ENCODE measurements around the gene LZIC. TPM values are rescaled to one million over a fixed set of nuclear protein-coding genes. Genes with fewer than 3 reads are reported as not detected.

The LZIC gene
- total RNA-seq, 1 donor from 2014 or later, result 29.1 TPM

GRCh38 chr1:9900142-9901043 is 42.8 kb downstream of the LZIC start:
- ATAC-seq, result peak; percentile 93
- peaks cover 29% of the 10 kb centered on the region for H3K4me1 ChIP-seq

GRCh38 chr1:9894115-9894514 is 49.1 kb downstream of the LZIC start:
- no peak overlapping the region for H3K4me3 ChIP-seq
- ATAC-seq (no peak), DNase-seq (no peak)
- H3K27me3 ChIP-seq, result no peaks in the 10 kb centered on the region
- peaks cover 33% of the 10 kb centered on the region for H3K4me1 ChIP-seq
- intact Hi-C loops (cut with DNase I), result no loop called here
- no peaks in the 10 kb centered on the region for H3K36me3 ChIP-seq
- H3K27ac ChIP-seq, result peak overlapping the region; percentile 73
- TF ChIP-seq, protein P1, sequence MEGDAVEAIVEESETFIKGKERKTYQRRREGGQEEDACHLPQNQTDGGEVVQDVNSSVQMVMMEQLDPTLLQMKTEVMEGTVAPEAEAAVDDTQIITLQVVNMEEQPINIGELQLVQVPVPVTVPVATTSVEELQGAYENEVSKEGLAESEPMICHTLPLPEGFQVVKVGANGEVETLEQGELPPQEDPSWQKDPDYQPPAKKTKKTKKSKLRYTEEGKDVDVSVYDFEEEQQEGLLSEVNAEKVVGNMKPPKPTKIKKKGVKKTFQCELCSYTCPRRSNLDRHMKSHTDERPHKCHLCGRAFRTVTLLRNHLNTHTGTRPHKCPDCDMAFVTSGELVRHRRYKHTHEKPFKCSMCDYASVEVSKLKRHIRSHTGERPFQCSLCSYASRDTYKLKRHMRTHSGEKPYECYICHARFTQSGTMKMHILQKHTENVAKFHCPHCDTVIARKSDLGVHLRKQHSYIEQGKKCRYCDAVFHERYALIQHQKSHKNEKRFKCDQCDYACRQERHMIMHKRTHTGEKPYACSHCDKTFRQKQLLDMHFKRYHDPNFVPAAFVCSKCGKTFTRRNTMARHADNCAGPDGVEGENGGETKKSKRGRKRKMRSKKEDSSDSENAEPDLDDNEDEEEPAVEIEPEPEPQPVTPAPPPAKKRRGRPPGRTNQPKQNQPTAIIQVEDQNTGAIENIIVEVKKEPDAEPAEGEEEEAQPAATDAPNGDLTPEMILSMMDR (IDR thresholded peaks at IDR 0.05), result no peak
- no peaks in the 10 kb centered on the region for H3K9me3 ChIP-seq

More at GRCh38 chr1:9900142-9901043, 42.8 kb downstream of the LZIC start:
- Histone ChIP-seq H3K36me3 (no peaks in the 10 kb centered on the region), H3K27ac (peak overlapping the region; percentile 80), H3K4me3 (peak overlapping the region; percentile 34), H3K9me3 (no peaks in the 10 kb centered on the region), H3K27me3 (no peaks in the 10 kb centered on the region)
- peak; percentile 90 for DNase-seq
- TF ChIP-seq, protein P1 (IDR thresholded peaks at IDR 0.05), result no peak
- intact Hi-C loops (cut with DNase I), result no loop called here

GRCh38 chr1:9892563-9893528 is 50.3 kb downstream of the LZIC start:
- no peak for DNase-seq
- H3K9me3 ChIP-seq, result no peaks in the 10 kb centered on the region
- H3K27ac ChIP-seq, result peak overlapping the region; percentile 73
- intact Hi-C loops (cut with DNase I), result no loop called here
- no peaks in the 10 kb centered on the region for H3K36me3 ChIP-seq
- H3K4me3 ChIP-seq, result no peak overlapping the region
- H3K27me3 ChIP-seq, result no peaks in the 10 kb centered on the region
- TF ChIP-seq, protein P1 (IDR thresholded peaks at IDR 0.05), result no peak
- ATAC-seq, result peak; percentile 80
- peaks cover 35% of the 10 kb centered on the region for H3K4me1 ChIP-seq

DNA sequence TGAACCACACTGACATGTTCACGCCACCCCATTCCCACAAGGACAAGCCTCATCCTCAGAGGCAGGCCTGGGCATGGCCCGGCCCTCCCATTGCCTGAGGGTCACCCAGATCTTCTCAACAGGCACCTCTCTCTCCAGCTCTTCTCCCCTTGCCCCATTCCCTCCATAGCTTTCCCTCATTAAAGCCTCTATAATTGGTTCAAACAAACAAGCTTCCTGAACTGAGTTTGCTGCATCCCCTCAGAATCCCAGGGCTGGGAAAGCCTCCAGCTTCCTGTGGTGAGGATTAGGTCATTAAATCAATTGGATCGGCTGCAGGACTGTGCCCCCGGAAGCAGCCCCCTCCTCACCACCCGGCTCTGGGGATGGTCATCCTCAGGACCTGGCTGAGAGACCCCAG is 52.0 kb downstream of the LZIC start:
- DNase-seq (no peak), ATAC-seq (no peak)
- Histone ChIP-seq H3K27me3 (no peaks in the 10 kb centered on the region), H3K4me1 (peaks cover 35% of the 10 kb centered on the region), H3K9me3 (no peaks in the 10 kb centered on the region), H3K27ac (peak overlapping the region; percentile 30), H3K36me3 (no peaks in the 10 kb centered on the region), H3K4me3 (no peak overlapping the region)
- TF ChIP-seq, protein P1 (IDR thresholded peaks at IDR 0.05), result no peak
- intact Hi-C loops (cut with DNase I), result no loop called here

DNA sequence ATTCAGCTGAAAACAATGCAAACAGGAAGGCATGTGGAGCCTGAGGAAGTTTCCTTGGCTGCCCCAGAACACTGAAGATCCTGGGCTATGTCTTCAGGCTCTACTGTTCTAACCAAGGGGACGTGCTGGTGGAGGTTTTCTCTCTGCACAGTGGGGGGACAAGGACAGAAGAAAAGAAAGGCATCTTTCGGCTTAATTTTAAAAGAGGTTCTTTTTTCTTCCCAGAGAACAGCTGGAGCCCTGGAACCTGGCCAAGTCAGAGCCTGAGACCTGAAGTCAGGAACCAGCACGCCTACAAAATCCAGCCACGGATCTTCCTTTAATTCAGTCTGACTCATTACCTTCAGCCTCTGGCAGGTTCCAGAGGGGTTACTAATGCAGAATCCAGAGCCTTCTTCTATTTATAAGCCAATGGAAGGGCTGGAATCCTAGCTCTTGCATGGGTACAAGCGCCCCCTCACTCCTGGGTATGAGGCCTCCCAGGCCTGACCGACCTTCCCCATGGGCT is 52.9 kb downstream of the LZIC start:
- Histone ChIP-seq H3K4me3 (no peak overlapping the region), H3K4me1 (peaks cover 35% of the 10 kb centered on the region), H3K27me3 (no peaks in the 10 kb centered on the region), H3K27ac (peak overlapping the region; percentile 47), H3K9me3 (no peaks in the 10 kb centered on the region), H3K36me3 (no peaks in the 10 kb centered on the region)
- intact Hi-C loops (cut with DNase I), result no loop called here
- TF ChIP-seq, protein P1 (IDR thresholded peaks at IDR 0.05), result no peak
- DNase-seq, result no peak
- peak; percentile 14 for ATAC-seq

Measured in upper lobe of right lung (tissue), 1 donor.